ENCODE data around the gene AMOTL2. TPM values are rescaled to one million over a fixed set of nuclear protein-coding genes. Genes with fewer than 3 reads are reported as not detected.

Gene AMOTL2
- total and polyA plus RNA-seq, 3 experiments from 2014 or later = 0.10 TPM; not detected in 2

DNA sequence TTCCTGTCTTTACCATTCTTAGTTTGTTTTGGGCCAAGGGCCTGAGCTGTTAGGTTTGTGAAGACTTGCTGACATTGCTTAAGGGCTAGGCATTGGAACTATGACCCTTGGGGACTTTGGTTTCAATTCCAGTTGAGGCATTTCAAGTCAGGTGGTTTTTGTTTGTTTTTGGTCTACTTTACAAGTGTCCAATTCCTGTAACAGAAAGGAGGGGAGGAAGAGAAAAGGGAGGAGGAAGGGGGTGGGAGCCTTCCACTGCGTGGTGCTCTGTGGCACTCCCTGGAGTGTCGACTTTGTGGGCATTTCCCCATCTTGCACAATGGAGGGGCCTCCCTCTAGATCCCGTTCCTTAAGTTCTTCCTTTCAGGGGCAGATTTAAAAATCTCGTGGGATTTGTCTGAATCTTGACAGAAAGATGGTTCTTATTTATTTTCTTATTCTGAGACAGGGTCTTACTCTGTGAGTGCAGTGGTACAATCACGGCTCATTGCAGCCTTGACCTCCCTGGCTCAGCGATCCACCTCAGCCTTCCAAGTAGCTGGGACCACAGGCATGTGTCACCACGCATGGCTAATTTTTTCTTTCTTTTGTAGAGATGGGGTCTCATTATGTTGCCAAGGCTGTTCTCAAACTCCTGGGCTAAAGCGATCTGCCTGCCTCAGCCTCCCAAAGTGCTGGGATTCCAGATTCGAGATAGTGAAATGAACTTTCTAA lies 64.1 kb downstream of the AMOTL2 start:
- H3K4me1 ChIP-seq (ENCODE audit: insufficient read depth, low read length) = no peaks in the 10 kb centered on the region
- no peaks in the 10 kb centered on the region for H3K36me3 Mint-ChIP-seq
- H3K27me3 ChIP-seq (ENCODE audit: insufficient read depth, low read length, poor library complexity, severe bottlenecking) = peaks cover 6% of the 10 kb centered on the region
- peaks cover 46 to 60% of the 10 kb centered on the region in 2 donors for H3K27me3 Mint-ChIP-seq
- no peaks in the 10 kb centered on the region for H3K36me3 ChIP-seq (ENCODE audit: insufficient read depth, low read length)
- peak overlapping the region in 1 of 7 donors; percentile 2 for H3K4me3 Mint-ChIP-seq
- no peaks in the 10 kb centered on the region for H3K9me3 ChIP-seq (ENCODE audit: low read length)
- no peak overlapping the region for H3K4me3 ChIP-seq (ENCODE audit: low read length)
- H3K9me3 Mint-ChIP-seq = no peaks in the 10 kb centered on the region
- ChIA-PET POLR2A (interaction anchor here (0.6 kb wide), 1 partner anchor 1588 kb away, joined by 3 read pairs; no protein-coding TSS in a partner anchor), CTCF (interaction anchor here (1.3 to 3.2 kb wide), 3 partner anchors 24 to 169 kb away, joined by 3 to 23 read pairs (median 5); no protein-coding TSS in a partner anchor)
- no peak overlapping the region for H3K27ac ChIP-seq (ENCODE audit: low read depth, low read length)
- no peak for DNase-seq
- H3K27ac Mint-ChIP-seq = peak overlapping the region in 1 of 8 donors; percentile 8
- H3K4me1 Mint-ChIP-seq = peaks cover 5 to 10% (median 5%) of the 10 kb centered on the region in 3 donors

DNA sequence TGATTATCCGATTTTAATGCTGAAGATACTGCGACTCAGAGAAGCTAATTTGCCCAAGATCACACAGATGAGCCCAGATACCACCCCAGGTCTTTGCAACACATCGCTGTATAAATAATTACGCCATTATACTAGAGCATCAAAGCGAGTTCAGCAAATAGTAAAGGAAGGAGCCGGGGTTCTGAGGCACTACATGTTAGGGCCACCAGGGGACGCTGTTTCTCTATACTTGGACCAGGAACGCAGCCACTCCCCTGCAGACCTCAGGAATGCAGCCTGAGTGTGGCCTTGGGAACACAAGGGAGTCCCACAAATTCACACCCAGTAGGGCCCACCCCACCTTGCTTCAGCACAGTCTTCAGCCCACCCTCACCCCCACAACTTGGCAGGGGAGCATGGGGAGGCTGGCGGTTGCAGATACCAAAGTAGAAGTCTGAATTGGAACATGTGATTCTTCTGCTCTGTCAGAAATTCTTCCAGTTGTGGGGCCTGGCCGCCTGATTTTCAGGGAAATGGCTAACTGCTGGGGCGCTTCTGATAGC lies 65.8 kb downstream of the AMOTL2 start:
- Histone ChIP-seq H3K27ac (ENCODE audit: low read depth, low read length) (no peak overlapping the region), H3K9me3 (ENCODE audit: low read length) (no peaks in the 10 kb centered on the region), H3K36me3 (ENCODE audit: insufficient read depth, low read length) (no peaks in the 10 kb centered on the region), H3K27me3 (ENCODE audit: insufficient read depth, low read length, poor library complexity, severe bottlenecking) (peaks cover 5% of the 10 kb centered on the region), H3K4me1 (ENCODE audit: insufficient read depth, low read length) (no peaks in the 10 kb centered on the region), H3K4me3 (ENCODE audit: low read length) (peak overlapping the region; percentile 7)
- Mint-ChIP-seq H3K27ac (peak overlapping the region in 1 of 8 donors; percentile 8), H3K36me3 (no peaks in the 10 kb centered on the region), H3K4me3 (peak overlapping the region in 4 of 7 donors; percentile 2 to 53 (median 34)), H3K4me1 (peaks cover 5 to 7% (median 5%) of the 10 kb centered on the region in 3 donors), H3K9me3 (no peaks in the 10 kb centered on the region), H3K27me3 (peaks cover 36 to 49% of the 10 kb centered on the region in 2 donors)
- POLR2A ChIA-PET = no interaction called here
- CTCF ChIA-PET = interaction anchor here (0.9 to 3.2 kb wide), 13 partner anchors 9 to 187 kb away, joined by 3 to 23 read pairs (median 5); no protein-coding TSS in a partner anchor
- DNase-seq = peak; percentile 50 to 76 (median 62)

DNA sequence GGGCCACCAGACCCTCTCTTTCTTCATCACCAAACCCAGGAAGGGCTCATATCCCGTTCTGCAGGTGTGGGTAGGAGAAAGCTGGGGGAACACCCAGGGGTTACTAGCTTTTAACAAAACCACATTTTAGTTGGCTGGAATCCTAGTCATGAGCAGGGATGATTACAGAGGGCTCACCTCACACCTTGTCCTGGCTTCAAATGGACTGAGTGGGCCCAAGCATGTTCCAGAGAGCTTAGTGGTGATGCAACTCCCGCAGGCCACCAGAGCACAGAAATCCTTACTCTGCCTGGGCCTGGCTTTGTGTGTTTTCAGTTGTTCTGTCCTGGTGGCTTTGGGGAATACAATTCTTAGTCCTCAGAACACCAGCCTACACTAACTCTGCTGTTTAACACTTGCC lies 66.8 kb downstream of the AMOTL2 start:
- Histone ChIP-seq H3K4me1 (ENCODE audit: insufficient read depth, low read length) (no peaks in the 10 kb centered on the region), H3K9me3 (ENCODE audit: low read length) (no peaks in the 10 kb centered on the region), H3K36me3 (ENCODE audit: insufficient read depth, low read length) (no peaks in the 10 kb centered on the region), H3K27ac (ENCODE audit: low read depth, low read length) (no peak overlapping the region), H3K27me3 (ENCODE audit: insufficient read depth, low read length, poor library complexity, severe bottlenecking) (peaks cover 2% of the 10 kb centered on the region), H3K4me3 (ENCODE audit: low read length) (no peak overlapping the region)
- H3K4me1 Mint-ChIP-seq = peaks cover 3 to 5% (median 4%) of the 10 kb centered on the region in 3 donors
- H3K36me3 Mint-ChIP-seq = no peaks in the 10 kb centered on the region
- no peak overlapping the region for H3K27ac Mint-ChIP-seq
- ChIA-PET CTCF (interaction anchor here (1.1 to 3.2 kb wide), 6 partner anchors 8 to 188 kb away, joined by 3 to 23 read pairs (median 5); no protein-coding TSS in a partner anchor), POLR2A (no interaction called here)
- no peak overlapping the region for H3K4me3 Mint-ChIP-seq
- no peaks in the 10 kb centered on the region for H3K9me3 Mint-ChIP-seq
- peaks cover 31 to 42% of the 10 kb centered on the region in 2 donors for H3K27me3 Mint-ChIP-seq
- DNase-seq = no peak

DNA sequence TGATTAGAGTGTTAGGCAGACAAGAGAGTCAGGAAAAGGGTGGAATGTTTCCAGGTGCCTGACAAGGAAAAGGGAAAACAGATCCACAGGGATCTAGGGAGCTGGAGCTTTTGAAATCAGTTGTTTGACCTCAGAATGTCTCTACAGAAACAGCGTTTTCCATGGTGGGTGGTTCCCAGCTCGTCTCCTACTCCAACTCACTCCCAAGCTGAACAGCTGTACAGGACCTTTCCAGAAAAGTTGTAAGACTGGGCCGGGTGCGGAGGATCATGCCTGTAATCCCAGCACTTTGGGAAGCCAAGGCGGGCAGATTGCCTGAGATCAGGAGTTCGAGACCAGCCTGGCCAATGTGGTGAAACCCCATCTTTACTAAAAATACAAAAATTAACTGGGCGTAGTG lies 67.9 kb downstream of the AMOTL2 start:
- Histone ChIP-seq H3K4me1 (ENCODE audit: insufficient read depth, low read length) (no peaks in the 10 kb centered on the region), H3K9me3 (ENCODE audit: low read length) (no peaks in the 10 kb centered on the region), H3K27ac (ENCODE audit: low read depth, low read length) (no peak overlapping the region), H3K27me3 (ENCODE audit: insufficient read depth, low read length, poor library complexity, severe bottlenecking) (no peaks in the 10 kb centered on the region), H3K4me3 (ENCODE audit: low read length) (no peak overlapping the region), H3K36me3 (ENCODE audit: insufficient read depth, low read length) (no peaks in the 10 kb centered on the region)
- Mint-ChIP-seq H3K27me3 (peaks cover 24 to 33% of the 10 kb centered on the region in 2 donors), H3K4me3 (no peak overlapping the region), H3K36me3 (no peaks in the 10 kb centered on the region), H3K27ac (no peak overlapping the region), H3K4me1 (peaks cover 3 to 5% (median 4%) of the 10 kb centered on the region in 3 donors), H3K9me3 (no peaks in the 10 kb centered on the region)
- no peak for DNase-seq
- POLR2A ChIA-PET = no interaction called here
- CTCF ChIA-PET = interaction anchor here (2.0 kb wide), 1 partner anchor 11 kb away, joined by 4 read pairs; no protein-coding TSS in a partner anchor

Other genes starting within 250 kb of the AMOTL2 start
- gene RYK, start 123.6 kb downstream of the AMOTL2 start, total RNA-seq = 10 to 100 TPM; 23.0 to 26.1 TPM
- 13.3 TPM for gene RYK, start 123.6 kb downstream of the AMOTL2 start, polyA plus RNA-seq
- gene ANAPC13, start 111.5 kb upstream of the AMOTL2 start, total RNA-seq = 10 to 100 TPM; 41.0 to 42.0 TPM
- gene ANAPC13, start 111.5 kb upstream of the AMOTL2 start, polyA plus RNA-seq = 84.6 TPM
- 10 to 100 TPM; 21.1 to 21.3 TPM for gene CEP63, start 111.6 kb upstream of the AMOTL2 start, total RNA-seq
- 19.3 TPM for gene CEP63, start 111.6 kb upstream of the AMOTL2 start, polyA plus RNA-seq